A549 treated with RU486 at 1 μM for 4 hours (cell line): ENCODE results near the gene ZNHIT2. TPM values are rescaled to one million over a fixed set of nuclear protein-coding genes. Genes with fewer than 3 reads are reported as not detected.

Experiments used
- total RNA-seq: library from RNA; stranded (reverse); fragments of 200-300 nt; extraction: Qiagen RNA extraction; gene quantifications from 5 replicates; pipeline ENCODE4 v1.2.3, GENCODE V29; 2022; ENCODE audit warnings: low read depth

Gene ZNHIT2
- 13.4 to 26.8 TPM (median 23.3 TPM) in 5 replicates for total RNA-seq

DNA sequence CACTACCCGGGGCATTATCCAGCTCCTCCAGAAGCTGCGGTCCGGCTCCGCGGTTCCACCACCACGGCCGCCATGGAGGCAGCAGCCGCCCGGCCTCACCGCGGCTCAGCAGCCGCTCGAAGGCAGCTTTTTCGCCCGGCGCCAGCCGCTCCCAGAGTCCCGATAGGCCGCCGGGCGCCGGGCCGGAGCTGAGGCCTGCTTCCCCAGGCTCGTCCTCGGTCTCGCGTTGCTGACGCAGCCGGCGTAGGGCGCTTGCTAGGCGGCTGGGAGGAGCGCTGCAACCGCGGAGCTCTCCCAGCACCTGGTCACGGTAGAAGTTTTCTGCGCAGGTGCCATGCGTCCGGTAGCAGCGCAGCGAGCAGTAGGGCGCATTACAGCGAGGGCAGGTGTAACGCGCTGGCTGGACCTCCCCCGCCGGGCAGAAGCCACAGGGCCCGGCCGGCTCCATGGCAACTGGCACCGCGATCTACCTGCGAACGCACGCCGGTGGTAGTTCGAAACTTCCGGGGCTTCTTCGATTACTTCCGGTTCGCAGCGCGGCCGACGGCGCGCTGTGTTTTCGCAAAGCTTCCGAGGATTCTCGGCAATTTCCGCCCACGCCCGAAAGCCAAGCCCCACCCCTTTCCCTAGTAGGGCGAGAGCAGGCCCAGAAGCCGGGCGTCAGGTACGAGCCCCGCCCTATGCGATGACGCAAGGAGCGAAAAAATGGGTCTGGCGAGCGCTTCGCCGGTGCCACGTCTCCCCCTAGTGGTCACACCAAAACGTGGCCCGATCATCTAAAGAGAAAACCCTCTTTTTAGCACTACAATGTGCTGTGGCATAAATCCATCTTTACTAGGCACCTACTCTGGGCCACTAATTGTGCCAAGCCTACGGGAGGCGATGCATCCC lies at the start of gene ZNHIT2:
Gene ZNHIT2, minus strand, starts transcription at position 496 of the 891 bp plus-strand sequence. Its CDS starts 48 bp downstream, at position 448.

DNA sequence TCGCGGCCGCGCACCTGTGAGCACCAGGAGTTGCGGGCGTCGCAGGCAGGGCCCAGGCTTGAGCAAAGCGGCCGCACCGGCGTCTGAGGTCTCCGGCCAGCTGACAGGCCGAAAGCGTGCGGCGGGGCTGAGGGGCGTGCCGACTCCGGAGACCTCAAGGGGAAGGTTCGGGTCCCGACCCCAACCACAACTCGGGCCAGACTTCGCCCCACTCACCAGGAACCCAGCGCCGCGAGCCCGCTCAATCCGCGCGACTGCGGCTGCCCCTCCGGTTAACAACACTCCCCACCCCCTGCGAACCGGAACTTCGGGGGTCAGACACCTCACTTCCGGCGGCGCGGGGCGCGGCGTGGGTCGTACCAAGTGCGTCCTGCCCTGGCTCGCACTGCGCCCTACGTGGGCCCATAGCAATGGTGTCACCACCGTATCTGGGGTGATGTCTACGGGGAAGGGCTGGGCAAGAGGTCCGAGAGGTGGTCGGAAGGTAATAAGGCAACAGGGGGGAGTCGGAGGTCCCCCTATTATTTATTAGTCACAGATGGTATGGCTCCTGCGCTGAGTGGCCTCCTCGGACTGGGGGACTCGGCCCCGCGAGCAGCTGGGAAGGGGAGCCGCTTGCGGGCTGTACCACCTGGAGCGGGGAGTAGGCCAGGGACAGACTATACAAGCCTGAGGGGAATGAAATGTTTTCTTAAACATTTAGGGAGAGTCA lies 16.9 kb upstream of the ZNHIT2 start, which contains the start of gene SYVN1:
Gene SYVN1, minus strand, starts transcription at position 280 of the 712 bp plus-strand sequence. CDS start 918 bp downstream, outside the sequence.

DNA sequence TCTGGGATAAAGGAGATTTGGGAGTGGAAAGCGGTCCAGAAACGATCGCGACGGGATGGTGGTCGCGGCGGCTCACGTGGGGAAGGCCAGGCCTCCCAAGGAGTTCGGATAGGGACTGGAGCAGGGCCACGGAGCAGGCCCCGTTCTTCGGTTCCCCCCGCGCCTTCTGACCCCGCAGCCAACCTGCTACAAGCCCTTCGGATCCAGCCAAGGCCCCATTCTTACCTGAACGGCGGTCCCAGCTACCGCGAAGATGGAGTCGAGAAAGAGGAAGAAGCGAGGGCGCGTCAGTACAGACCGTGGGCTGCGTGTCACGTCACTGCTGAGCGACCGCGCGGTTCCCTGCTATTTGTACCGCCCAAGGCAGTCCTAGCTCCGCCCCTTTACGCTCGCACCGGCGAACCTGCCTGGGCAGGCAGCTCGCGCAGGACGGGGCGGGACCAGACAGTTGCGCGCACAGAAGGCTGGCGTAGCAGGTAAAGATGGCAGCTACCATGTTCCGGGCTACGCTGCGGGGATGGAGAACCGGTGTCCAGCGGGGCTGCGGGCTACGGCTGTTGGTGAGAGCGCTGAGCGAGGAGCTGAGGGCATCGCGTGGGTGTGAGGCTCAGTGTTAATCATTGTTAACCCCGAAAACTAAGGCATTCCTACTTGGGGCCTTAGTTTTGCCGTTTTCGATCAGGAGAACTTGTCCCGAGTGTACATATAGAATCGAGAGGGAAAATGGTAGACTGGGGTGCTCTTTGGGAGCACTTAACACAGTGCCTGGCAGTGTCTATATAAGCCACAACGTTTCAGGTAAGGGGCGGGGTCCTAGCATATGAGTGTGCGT lies 4.6 kb upstream of the ZNHIT2 start, which contains the start of the genes FAU and MRPL49:
Gene FAU, minus strand, starts transcription at position 270 of the 832 bp plus-strand sequence. CDS start 321 bp downstream, outside the sequence.
Gene MRPL49, plus strand, starts transcription at position 457 of the 832 bp plus-strand sequence. Its CDS starts 26 bp downstream, at position 483.

DNA sequence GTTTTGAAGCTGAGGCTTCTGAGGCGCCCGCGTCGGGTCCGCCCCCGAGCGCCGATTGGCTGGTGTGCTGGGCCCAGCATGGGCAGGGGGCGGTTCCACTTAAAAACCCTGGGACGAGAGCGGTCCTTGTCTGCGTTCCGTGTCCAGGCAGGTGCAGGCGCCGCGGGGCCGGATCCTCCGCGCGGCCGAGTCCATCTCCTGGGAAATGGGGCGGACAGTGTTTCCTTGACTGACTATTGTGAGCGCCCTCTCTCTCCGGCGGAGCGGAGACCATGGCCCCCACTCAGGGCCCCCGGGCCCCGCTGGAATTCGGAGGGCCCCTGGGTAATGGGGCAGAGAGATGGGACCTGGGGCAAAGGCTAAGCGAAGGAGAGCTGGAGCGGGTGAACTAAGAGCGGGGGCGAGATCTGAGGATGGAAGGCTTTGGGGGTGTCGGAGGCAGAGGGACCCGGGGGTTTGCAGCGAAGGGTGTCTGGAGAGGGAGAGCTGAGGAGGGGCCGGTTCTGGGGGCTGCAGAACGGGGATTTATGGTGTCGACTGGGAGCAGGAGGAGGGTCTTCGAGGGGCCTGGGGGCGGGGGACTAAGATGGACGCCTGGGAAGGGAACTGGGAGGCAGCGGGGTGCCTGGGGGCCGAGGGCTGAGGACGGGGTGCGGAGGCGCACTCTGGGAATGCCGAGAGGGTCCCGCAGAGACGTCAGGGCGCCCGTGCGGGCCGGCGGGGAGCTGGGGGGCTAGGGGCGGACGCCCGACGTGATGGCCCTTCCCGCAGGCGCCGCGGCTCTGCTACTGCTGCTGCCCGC lies 5.6 kb downstream of the ZNHIT2 start, which contains the start of gene TM7SF2:
Gene TM7SF2, plus strand, starts transcription at position 129 of the 802 bp plus-strand sequence. Its CDS starts 144 bp downstream, at position 273.

DNA sequence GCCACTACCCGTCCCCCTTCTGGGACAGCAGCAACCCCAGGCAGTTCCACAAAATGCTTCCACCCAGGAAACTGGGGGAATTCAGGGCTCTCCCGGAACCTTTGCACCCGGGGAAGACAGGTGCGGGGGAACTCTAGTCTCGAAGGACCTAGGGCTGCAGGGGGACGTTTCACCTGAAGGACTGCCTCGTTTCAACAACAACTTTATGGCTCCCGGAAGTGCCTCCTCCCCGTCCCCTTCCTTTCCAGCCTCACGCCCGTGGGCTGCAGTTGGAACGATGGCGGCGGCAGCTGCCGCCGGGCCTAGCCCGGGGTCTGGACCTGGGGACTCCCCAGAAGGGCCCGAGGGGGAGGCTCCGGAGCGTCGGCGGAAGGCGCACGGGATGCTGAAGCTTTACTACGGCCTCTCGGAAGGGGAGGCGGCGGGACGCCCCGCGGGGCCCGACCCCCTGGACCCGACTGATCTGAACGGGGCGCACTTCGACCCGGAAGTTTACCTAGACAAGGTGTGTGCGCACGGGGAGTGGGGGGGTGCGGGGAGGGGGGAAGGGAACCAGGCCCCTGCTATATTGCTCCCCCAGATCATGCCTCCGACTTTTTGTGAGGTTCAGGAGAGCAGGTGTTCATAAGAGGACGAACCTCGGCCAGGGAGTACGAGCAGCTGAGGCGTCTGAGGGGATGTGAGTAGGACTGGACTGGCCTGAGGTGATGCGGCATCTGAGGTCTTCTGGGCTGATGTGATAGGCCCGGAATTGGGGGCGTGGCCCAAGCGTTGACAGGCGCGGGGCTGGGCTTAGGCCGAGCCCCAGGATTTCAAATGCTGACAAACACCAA lies 21.3 kb downstream of the ZNHIT2 start, which contains the start of gene VPS51:
Gene VPS51, plus strand, starts transcription at position 241 of the 833 bp plus-strand sequence. Its CDS starts 37 bp downstream, at position 278.

DNA sequence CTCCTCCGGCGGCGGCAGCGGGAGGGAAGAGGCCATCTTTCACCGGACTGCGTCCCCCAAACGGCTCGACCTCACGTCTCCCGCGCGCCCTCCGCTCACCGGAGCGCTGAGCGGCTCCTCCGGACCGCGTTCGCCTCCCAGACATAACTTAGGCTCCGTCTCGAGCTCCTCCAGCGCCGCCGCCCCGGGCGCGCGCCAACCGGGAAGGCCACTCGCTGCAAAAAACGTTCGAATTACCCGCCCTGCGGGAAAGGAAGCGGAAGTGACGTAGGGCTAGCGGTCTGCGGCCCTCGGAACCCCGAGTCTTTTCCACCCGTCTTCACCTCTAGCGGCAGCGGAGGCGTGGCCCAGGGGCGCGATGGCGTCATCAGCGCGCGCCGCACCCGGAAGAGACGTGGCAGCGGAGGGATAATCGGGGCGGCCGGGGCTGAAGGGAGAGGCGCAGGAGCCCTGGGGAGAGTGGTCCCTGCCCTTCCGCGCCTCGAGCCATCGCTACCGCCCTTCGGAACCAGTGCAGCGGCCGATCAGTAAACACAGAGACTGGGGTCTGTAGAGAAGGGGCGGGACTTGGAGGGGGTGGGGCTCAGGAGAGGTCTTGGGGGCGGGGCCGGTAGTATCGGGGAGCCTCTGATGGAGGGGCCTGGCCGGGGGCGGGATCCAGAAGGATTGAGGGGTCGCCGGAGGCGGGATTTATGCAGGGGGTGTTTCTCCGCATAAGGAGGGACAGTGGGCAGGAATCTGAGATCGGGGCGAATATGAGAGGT lies 33.5 kb downstream of the ZNHIT2 start, which contains the start of the genes CDCA5 and ZFPL1:
Gene CDCA5, minus strand, starts transcription at position 207 of the 764 bp plus-strand sequence. Its CDS starts 62 bp downstream, at position 145.
Gene ZFPL1, plus strand, starts transcription at position 389 of the 764 bp plus-strand sequence. CDS start 477 bp downstream, outside the sequence.

Other genes starting within 250 kb of the ZNHIT2 start
- gene EHD1, start 239.1 kb downstream of the ZNHIT2 start, total RNA-seq: 105 to 137 TPM (median 131 TPM) in 5 replicates
- gene ATG2A, start 200.5 kb downstream of the ZNHIT2 start, total RNA-seq: 13.4 to 25.2 TPM (median 22.4 TPM) in 5 replicates
- gene PPP2R5B, start 193.0 kb downstream of the ZNHIT2 start, total RNA-seq: 4.3 to 5.9 TPM (median 4.6 TPM) in 5 replicates
- not detected in 5 replicates for gene GPHA2, start 181.8 kb downstream of the ZNHIT2 start, total RNA-seq
- not detected in 5 replicates for gene MAJIN, start 145.6 kb downstream of the ZNHIT2 start, total RNA-seq
- 0.71 to 1.2 TPM (median 0.86 TPM) in 5 replicates for gene BATF2, start 120.7 kb downstream of the ZNHIT2 start, total RNA-seq
- 168 to 199 TPM (median 191 TPM) in 5 replicates for gene ARL2, start 103.5 kb downstream of the ZNHIT2 start, total RNA-seq
- 18.6 to 23.3 TPM (median 21.8 TPM) in 5 replicates for gene SNX15, start 90.3 kb downstream of the ZNHIT2 start, total RNA-seq
- gene SAC3D1, start 76.5 kb downstream of the ZNHIT2 start, total RNA-seq: 35.9 to 63.7 TPM (median 56.6 TPM) in 5 replicates
- not detected in 5 replicates for gene NAALADL1, start 59.1 kb downstream of the ZNHIT2 start, total RNA-seq
- gene CDCA5, start 33.7 kb downstream of the ZNHIT2 start, total RNA-seq: 56.3 to 71.6 TPM (median 66.3 TPM) in 5 replicates
- 29.8 to 38.6 TPM (median 32.9 TPM) in 5 replicates for gene ZFPL1, start 33.5 kb downstream of the ZNHIT2 start, total RNA-seq
- 51.9 to 62.4 TPM (median 53.8 TPM) in 5 replicates for gene VPS51, start 21.5 kb downstream of the ZNHIT2 start, total RNA-seq
- 5.2 to 8.7 TPM (median 6.5 TPM) in 5 replicates for gene TM7SF2, start 5.8 kb downstream of the ZNHIT2 start, total RNA-seq
- gene FAU, start 4.4 kb upstream of the ZNHIT2 start, total RNA-seq: 832 to 1,047 TPM (median 993 TPM) in 5 replicates
- gene MRPL49, start 4.6 kb upstream of the ZNHIT2 start, total RNA-seq: 66.5 to 79.9 TPM (median 72.3 TPM) in 5 replicates
- 27.8 to 43.7 TPM (median 41.1 TPM) in 5 replicates for gene SYVN1, start 16.8 kb upstream of the ZNHIT2 start, total RNA-seq
- gene SPDYC, start 52.5 kb upstream of the ZNHIT2 start, total RNA-seq: not detected in 5 replicates
- 90.5 to 114 TPM (median 104 TPM) in 5 replicates for gene CAPN1, start 64.2 kb upstream of the ZNHIT2 start, total RNA-seq
- gene POLA2, start 144.3 kb upstream of the ZNHIT2 start, total RNA-seq: 13.0 to 21.6 TPM (median 16.9 TPM) in 5 replicates
- gene CDC42EP2, start 197.2 kb upstream of the ZNHIT2 start, total RNA-seq: 12.9 to 17.9 TPM (median 15.8 TPM) in 5 replicates
- gene DPF2, start 216.2 kb upstream of the ZNHIT2 start, total RNA-seq: 38.9 to 41.1 TPM (median 39.0 TPM) in 5 replicates
- gene TIGD3, start 237.1 kb upstream of the ZNHIT2 start, total RNA-seq: 0.58 to 1.2 TPM (median 0.86 TPM) in 5 replicates